Lung (tissue), 12 donors: Measurements from ENCODE around the gene TSC22D2. TPM values are rescaled to one million over a fixed set of nuclear protein-coding genes. Genes with fewer than 3 reads are reported as not detected.

ENCODE experiments used
- ATAC-seq: fragments of 200-7000 bp; cut with Tn5 transposase; one replicate; pipeline ENCODE4 v1.9.1; 2020; ENCODE audit warnings: moderate number of reproducible peaks; ENCODE audit not compliant: insufficient read depth, low FRiP score
- DNase-seq, 3 donors: peaks; one replicate each; pipeline ENCODE4 v3.0.0-alpha.2; 2013 to 2017
- H3K27ac ChIP-seq, 2 donors: one replicate each; pipeline ENCODE4 v1.5.1; 2013; ENCODE audit warnings: mild to moderate bottlenecking in 2 of 2, moderate library complexity in 2 of 2, control low read depth in 1 of 2, inconsistent platforms in 1 of 2, low read depth in 1 of 2, low read length in 1 of 2
- H3K27me3 ChIP-seq, 3 donors: one replicate each; pipeline ENCODE4 v1.5.1; 2013; ENCODE audit warnings: low read length in 2 of 3; ENCODE audit not compliant: control insufficient read depth in 3 of 3, insufficient read depth in 3 of 3
- H3K36me3 ChIP-seq, 4 donors: one replicate each; pipeline ENCODE4 v1.5.1; 2013; ENCODE audit warnings: low read length in 4 of 4, mild to moderate bottlenecking in 1 of 4, moderate library complexity in 1 of 4; ENCODE audit not compliant: control insufficient read depth in 4 of 4, insufficient read depth in 4 of 4
- H3K4me1 ChIP-seq, 5 donors: one replicate each; pipeline ENCODE4 v1.5.1; 2013; ENCODE audit warnings: low read length in 5 of 5, mild to moderate bottlenecking in 2 of 5, moderate library complexity in 1 of 5; ENCODE audit not compliant: control insufficient read depth in 5 of 5, insufficient read depth in 5 of 5
- H3K4me3 ChIP-seq: one replicate; pipeline ENCODE4 v1.5.1; 2013; ENCODE audit warnings: mild to moderate bottlenecking, control low read depth, moderate library complexity
- H3K9ac ChIP-seq, 2 donors: one replicate each; pipeline ENCODE4 v1.5.1; 2013; ENCODE audit warnings: low read length in 2 of 2, control low read depth in 1 of 2; ENCODE audit not compliant: insufficient read depth in 1 of 2
- H3K9me3 ChIP-seq, 4 donors: one replicate each; pipeline ENCODE4 v1.5.1; 2013; ENCODE audit warnings: low read length in 3 of 4, mild to moderate bottlenecking in 1 of 4, moderate library complexity in 1 of 4; ENCODE audit not compliant: control insufficient read depth in 4 of 4, insufficient read depth in 3 of 4
- WGBS, 2 donors: extraction: QIAGEN DNeasy Blood & Tissue Kit; methylation state at CpG; one replicate each; pipeline ENCODE4 v1.1.7; 2013; 5-methylcytosine and 5-hydroxymethylcytosine counted together
- polyA plus RNA-seq, 2 donors: library from polyadenylated mRNA; stranded (reverse); fragments of 200-250 nt; gene quantifications; one replicate each; pipeline ENCODE4 v1.2.1, GENCODE V29; 2013
- total RNA-seq, 2 donors: library from RNA; depleted of rRNA in 1 of 2; stranded (reverse); fragments of >200 nt in 1 of 2; gene quantifications; one replicate each; pipeline ENCODE4 v1.2.1, GENCODE V29; 2014 to 2021
- TF ChIP-seq, protein P1 (sequence below): IDR thresholded peaks from 2 replicates; pipeline ENCODE4 v1.5.1; 2012; ENCODE audit warnings: mild to moderate bottlenecking; ENCODE audit errors: control extremely low read depth, extremely low read depth
- donor health status: control.
- donor health status: control.
- donor health status: Bipolar disorder and iron deficiency.
- donor health status: healthy.
- donor health status: DM: yes; HTN: yes; CAD: no.

The TSC22D2 gene
- total and polyA plus RNA-seq, 4 donors, result 8.8 to 57.7 (median 18.7) TPM

DNA sequence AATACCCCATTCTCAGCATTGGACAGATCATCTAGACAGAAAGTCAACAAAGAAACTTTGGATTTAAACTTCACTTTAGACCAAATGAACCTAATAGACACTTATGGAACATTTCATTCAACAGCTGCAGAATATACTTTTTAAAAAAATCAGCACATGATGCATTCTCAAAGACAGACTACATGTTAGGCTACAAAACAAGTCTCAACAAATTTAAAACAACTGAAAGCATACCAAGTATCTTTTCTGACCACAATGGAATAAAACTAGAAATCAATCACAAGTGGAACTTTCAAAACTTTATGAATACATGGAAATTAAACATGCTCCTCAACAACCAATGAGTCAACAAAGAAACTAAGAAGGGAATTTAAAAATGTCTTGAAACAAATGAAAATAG is 100.3 kb downstream of the TSC22D2 start:
- no peaks in the 10 kb centered on the region for H3K36me3 ChIP-seq
- no peaks in the 10 kb centered on the region for H3K9me3 ChIP-seq
- no peak overlapping the region for H3K27ac ChIP-seq
- H3K9ac ChIP-seq, result no peak overlapping the region
- H3K27me3 ChIP-seq, result peaks cover 0 to 4% (median 0%) of the 10 kb centered on the region in 3 donors
- TF ChIP-seq, protein P1, sequence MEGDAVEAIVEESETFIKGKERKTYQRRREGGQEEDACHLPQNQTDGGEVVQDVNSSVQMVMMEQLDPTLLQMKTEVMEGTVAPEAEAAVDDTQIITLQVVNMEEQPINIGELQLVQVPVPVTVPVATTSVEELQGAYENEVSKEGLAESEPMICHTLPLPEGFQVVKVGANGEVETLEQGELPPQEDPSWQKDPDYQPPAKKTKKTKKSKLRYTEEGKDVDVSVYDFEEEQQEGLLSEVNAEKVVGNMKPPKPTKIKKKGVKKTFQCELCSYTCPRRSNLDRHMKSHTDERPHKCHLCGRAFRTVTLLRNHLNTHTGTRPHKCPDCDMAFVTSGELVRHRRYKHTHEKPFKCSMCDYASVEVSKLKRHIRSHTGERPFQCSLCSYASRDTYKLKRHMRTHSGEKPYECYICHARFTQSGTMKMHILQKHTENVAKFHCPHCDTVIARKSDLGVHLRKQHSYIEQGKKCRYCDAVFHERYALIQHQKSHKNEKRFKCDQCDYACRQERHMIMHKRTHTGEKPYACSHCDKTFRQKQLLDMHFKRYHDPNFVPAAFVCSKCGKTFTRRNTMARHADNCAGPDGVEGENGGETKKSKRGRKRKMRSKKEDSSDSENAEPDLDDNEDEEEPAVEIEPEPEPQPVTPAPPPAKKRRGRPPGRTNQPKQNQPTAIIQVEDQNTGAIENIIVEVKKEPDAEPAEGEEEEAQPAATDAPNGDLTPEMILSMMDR, result no peak
- DNase-seq (no peak), ATAC-seq (no peak)
- H3K4me3 ChIP-seq, result no peak overlapping the region
- no peaks in the 10 kb centered on the region for H3K4me1 ChIP-seq

DNA sequence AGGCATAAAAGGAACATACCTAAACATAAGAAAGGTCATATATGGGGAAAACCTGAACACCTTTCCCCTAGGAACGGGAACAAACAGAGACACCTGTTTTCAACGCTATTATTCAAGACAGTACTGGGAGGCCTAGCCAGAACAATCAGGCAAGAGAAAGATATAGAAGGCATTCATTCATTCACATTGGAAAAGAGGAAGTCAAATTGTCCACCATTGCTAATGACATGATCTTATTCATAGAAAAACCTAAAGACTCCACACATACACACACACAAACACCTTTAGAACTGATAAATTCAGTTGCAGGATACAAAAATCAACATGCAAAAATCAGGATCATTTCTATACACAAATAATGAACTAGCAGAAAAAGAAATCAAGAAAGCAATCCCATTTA is 101.7 kb downstream of the TSC22D2 start:
- DNase-seq, result no peak
- peaks cover 0 to 4% (median 0%) of the 10 kb centered on the region in 3 donors for H3K27me3 ChIP-seq
- no peak overlapping the region for H3K9ac ChIP-seq
- TF ChIP-seq, protein P1, result no peak
- no peak for ATAC-seq
- no peak overlapping the region for H3K27ac ChIP-seq
- no peak overlapping the region for H3K4me3 ChIP-seq
- no peaks in the 10 kb centered on the region for H3K4me1 ChIP-seq
- H3K9me3 ChIP-seq, result no peaks in the 10 kb centered on the region
- WGBS, 2 donors, result 92 to 99% methylated on average over 2 of the region's 2 CpGs
- no peaks in the 10 kb centered on the region for H3K36me3 ChIP-seq

DNA sequence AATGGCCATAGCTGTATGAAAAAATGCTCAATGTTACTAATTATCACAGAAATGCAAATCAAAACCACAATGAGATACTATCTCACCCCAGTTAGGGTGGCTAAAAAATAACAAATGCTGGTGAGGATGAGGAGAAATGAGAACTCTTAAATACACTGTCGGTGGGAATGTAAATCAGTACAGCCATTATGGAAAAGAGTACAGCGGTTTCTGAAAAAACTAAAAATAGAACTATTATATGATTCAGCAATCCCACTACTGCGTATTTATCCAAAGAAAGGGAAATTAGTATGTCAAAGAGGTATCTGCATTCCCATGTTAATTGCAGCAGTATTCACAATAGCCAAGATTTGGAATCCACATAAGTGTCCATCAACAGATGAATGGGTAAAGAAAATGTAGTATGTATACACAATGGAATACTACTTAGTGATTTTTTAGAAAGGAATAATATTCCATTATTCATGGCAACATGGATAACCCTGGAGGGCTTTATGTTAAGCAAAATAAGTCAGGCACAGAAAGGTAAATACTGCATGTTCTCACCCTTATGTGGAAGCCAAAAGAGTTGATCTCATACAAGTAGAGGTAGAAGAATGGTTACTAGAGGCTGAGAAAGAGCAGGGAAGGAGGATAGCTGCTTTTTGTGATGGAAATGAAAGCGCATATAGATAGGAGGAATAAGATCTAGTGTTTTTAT is 103.2 kb downstream of the TSC22D2 start:
- no peaks in the 10 kb centered on the region for H3K4me1 ChIP-seq
- WGBS, 2 donors, result 77 to 80% methylated on average over 4 of the region's 4 CpGs
- no peak overlapping the region for H3K4me3 ChIP-seq
- no peak for ATAC-seq
- no peaks in the 10 kb centered on the region for H3K36me3 ChIP-seq
- no peak for DNase-seq
- no peak overlapping the region for H3K9ac ChIP-seq
- peaks cover 0 to 4% (median 0%) of the 10 kb centered on the region in 3 donors for H3K27me3 ChIP-seq
- H3K9me3 ChIP-seq, result no peaks in the 10 kb centered on the region
- H3K27ac ChIP-seq, result no peak overlapping the region
- TF ChIP-seq, protein P1, result no peak

DNA sequence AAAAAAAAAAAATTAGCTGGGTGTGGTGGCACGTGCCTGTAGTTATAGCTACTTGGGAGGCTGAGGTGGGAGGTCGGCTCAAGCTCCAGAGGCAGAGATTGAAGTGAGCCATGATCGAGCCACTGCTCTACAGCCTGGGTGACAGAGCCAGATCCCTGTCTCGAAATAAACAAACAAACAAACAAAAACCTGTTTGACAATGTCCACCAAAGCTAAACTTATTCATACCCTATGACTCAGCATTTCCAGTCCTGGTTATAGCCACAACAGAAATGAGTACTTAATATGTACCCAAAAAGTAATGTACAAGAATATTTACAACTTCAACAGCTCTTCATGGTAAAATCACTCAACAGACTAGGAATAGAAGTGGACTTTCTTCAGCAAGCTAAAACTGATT is 107.1 kb downstream of the TSC22D2 start:
- H3K4me3 ChIP-seq, result no peak overlapping the region
- WGBS, 2 donors, result 91 to 94% methylated on average over 4 of the region's 4 CpGs
- TF ChIP-seq, protein P1, result no peak
- H3K4me1 ChIP-seq, result no peaks in the 10 kb centered on the region
- DNase-seq (no peak), ATAC-seq (no peak)
- no peak overlapping the region for H3K9ac ChIP-seq
- H3K36me3 ChIP-seq, result no peaks in the 10 kb centered on the region
- no peak overlapping the region for H3K27ac ChIP-seq
- no peaks in the 10 kb centered on the region for H3K9me3 ChIP-seq
- peaks cover 0 to 4% (median 0%) of the 10 kb centered on the region in 3 donors for H3K27me3 ChIP-seq
